NCI-H1048 (cell line): ENCODE measurements around the gene SYTL1.
A peak's percentile ranks its signal among the peaks of the same experiment; 100 is the strongest.
"Not testable (repeated sequence)": the region's sequence is repeated elsewhere in the genome, so short reads cannot be mapped to it uniquely, and the experiment has no call there.

Experiments
- DNase-seq: peaks from one replicate; lab custom pipeline; 2025; lab: John Stamatoyannopoulos, UW

The SYTL1 gene

DNA sequence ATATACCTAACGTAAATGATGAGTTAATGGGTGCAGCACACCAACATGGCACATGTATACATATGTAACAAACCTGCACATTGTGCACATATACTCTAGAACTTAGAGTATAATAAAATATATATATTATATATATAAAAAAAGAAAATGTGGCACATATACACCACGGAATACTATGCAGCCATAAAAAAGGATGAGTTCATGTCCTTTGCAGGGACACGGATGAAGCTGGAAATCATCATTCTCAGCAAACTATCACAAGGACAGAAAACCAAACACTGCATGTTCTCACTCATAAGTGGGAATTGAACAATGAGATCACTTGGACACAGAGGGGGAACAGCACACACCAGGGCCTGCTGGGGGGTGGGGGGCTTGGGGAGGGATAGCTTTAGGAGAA is 43.0 kb downstream of the SYTL1 start:
- not testable (repeated sequence) for DNase-seq

DNA sequence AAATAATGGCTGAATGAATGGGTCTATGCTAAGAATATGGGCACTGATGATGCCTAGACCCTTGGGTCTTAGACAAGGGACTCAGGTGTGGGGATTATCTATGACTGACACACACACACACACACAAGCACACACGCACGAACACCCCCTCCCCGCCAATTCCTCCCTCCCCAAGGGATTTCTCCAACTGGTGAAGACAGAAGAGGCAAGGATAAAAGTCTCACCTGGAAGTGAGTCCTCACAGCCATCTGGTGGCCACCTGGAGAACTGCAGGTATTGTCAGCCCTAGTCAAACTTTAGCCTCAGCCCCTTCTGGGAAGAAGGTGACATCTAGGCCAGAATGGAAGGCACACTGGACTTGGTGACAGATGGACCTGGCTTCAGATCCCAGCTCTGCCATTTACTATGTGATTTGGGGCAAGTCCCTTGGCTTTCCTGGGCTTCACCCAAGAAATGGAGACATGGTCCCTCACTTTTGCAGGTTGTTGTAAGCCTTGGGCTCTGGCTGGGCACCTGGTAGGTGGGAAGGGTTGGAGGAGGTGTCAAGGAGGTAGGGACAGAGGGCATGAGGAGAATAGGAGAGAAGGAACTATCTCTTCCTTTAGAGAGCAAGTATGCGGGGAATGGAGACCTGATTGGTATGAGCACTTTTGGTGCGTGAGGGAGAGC is 46.6 kb downstream of the SYTL1 start:
- DNase-seq: no peak

DNA sequence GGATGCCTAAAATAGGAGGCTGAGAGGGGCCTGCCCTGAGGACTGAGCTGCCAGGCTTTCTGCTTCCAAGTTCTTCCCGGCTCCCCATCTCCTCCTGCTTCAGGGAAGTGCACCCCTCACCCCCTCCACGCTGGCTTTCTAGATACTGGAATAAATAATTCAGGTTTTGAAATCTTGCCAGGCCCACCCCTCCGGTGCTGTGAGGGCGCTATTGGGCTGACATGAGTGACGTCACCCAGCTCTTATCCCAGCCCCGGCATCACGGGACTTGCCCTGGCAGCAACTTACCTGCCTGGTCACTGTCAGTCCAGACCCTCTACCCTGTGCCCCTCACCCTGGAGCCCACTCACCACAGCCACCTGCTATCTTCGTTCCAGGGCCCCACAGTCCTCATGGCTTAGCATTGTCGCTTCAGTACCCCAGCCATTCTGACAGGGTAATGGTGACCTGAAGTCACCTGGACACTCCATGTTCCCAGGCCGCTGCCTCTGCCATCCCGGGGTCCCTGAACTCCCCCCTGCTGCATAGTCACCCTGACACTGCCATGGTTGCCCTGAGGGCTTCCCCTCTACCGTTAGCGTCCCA is 49.8 kb downstream of the SYTL1 start:
- peak; percentile 22 for DNase-seq

DNA sequence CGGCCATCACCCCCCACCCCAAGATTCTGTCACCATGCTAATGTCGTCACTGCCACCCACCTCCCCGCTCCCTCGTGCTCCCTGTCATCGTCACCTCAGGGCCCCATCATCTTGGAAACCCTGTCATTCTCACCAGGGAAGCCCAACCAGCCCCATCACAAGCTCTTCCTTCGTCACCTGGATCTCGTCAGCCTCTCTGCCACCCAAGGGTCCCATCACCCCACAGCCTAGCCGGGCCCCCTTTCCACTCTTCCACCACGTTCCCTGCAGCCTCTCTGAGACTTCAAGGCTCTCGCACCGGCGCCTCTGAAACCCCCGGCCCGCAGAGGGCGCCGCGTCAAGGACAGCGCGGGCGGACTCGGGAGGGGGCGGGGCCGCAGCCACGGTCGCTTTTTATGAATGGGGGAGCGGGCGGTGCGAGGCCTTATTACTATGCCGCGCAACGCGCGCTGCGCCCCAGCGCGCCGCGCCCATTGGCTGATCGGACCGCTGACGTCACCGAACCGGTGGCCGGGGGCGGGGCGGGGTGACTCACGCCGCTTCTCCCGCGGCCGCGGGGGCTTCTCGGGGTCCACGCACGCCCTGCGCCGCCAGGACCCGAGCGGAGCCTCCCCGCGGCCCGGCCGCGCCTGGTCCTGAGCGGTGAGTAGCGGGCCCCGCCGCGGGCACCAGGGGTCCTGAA is 50.4 kb downstream of the SYTL1 start, which contains the start of gene GPR3:
TSS of gene GPR3 (plus strand) at position 527 of the 682 bp plus-strand sequence. CDS start 1,177 bp downstream, outside the sequence.
- DNase-seq: peak; percentile 72

DNA sequence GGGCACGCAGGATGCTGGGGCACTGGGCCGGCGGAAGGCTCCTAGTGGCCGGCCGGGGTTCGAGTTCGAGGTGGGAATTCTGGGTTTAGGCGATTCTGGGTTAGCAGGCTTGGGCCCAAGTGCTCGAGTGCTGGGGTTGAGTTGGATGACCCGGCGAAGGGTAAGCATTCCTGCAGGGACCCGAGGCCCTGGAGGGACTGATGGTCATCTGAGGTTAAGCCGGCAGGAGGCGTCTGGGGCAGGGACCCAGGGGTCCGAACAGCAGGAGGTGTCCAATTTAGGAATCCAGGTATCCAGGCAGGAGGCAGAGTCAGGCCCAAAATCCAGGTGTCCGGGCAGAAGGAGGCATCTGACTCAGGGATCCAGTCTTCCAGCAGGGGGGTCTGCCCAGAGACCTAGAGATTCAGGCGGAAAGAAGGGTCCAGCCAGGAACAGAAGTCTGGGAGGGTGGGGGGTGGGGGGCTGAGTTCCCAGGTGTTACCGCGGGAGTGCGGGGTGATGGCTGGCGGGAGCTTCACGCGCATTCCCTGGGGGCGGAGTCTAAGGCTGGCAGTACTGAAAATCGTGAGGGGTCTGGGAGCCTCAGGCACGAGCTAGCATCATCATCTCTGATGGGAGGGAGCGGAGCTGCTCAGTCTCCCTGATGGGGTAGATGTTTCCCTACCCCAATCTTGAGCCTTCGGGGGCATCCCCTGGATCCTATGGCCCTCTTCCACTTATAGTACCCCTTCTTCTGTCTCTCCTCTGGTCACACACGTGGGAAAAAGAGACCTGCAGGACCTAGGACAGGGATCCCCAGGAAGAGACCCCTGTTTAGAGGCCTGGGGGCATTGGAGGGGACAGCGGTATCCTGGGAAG is 51.2 kb downstream of the SYTL1 start:
- no peak for DNase-seq

DNA sequence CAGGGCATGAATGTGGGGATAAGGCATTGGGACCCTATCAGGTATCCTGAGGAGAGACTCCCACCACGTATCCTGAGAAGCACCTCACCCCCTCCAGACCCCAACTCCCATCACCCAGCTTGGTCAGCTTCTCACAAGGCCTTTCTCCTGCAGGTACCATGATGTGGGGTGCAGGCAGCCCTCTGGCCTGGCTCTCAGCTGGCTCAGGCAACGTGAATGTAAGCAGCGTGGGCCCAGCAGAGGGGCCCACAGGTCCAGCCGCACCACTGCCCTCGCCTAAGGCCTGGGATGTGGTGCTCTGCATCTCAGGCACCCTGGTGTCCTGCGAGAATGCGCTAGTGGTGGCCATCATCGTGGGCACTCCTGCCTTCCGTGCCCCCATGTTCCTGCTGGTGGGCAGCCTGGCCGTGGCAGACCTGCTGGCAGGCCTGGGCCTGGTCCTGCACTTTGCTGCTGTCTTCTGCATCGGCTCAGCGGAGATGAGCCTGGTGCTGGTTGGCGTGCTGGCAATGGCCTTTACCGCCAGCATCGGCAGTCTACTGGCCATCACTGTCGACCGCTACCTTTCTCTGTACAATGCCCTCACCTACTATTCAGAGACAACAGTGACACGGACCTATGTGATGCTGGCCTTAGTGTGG is 51.9 kb downstream of the SYTL1 start:
- DNase-seq: no peak

DNA sequence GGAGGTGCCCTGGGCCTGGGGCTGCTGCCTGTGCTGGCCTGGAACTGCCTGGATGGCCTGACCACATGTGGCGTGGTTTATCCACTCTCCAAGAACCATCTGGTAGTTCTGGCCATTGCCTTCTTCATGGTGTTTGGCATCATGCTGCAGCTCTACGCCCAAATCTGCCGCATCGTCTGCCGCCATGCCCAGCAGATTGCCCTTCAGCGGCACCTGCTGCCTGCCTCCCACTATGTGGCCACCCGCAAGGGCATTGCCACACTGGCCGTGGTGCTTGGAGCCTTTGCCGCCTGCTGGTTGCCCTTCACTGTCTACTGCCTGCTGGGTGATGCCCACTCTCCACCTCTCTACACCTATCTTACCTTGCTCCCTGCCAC is 52.4 kb downstream of the SYTL1 start:
- DNase-seq: no peak

DNA sequence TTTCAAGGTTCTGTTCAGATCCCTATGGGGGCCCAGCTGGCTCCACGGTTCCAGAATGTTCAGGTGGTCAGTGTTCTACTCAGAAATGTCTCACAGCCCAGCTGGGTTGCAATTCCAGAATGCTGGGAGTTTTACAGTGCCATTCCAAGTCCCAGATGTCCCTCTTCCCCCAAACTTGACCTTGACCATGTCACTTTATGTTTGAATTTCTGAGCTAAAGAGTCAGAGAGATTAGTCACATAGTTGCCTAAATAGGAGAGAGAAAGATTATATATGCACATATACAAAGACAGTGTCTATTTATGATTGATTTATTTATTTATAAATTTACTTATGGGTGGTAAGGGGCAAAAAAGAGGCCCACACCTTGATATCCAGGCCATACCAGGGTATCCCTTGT is 53.1 kb downstream of the SYTL1 start:
- no peak for DNase-seq

DNA sequence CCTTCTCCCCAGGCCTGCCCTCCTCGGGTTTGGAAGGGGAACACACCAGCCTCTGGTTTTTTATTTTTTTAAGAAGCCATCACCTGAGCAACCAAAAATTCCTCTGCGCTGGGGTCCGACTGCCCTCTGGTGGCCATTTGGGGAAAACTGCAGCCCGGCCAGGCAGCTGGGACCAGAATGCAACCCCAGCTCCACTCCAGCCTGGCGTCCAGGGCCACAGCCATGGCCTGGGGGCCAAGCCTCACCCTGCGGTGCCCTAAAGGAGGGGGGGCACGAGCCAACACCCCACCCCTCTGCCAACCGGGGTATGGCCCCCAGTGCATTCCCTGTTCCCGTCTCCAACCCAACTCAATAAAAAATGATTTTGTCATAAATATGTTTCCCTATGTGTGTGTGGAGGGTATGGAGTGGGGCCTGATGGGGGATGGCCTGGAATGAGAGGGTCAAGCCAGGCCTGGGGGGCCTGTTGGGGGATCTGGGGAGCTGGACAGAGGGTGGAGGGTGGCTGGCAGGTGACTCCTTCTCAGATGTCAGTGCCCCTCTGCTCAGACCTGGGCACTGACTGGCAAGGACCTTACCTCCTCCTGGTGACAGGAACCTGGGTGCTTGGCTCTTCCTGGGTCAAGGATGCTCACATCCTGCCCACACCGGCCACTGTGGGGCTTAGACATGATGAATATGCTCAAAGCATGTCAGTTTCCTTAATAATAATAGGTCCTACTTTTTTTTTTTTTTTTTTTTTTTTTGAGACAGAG is 53.8 kb downstream of the SYTL1 start:
- DNase-seq: peak; percentile 42

DNA sequence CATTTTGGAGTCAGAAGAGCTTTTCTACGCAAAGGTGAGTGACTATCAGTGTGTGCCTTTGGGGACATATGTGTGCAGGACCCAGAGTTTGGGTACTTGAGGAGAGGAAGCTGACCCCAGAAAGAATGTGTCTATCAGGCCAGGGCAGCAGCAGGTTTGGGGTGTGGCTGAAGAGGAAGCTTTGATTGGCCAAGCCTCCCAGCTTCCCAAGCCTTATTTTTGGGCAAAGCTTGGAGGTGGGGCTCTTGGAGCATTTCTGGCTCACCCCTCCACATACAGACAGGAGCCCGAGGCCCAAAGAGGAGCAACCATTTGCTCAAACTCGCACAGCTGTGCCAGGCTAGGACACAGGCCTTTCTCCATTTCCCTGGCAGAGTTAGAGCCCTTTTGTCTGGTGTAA is 55.3 kb downstream of the SYTL1 start:
- DNase-seq: no peak

DNA sequence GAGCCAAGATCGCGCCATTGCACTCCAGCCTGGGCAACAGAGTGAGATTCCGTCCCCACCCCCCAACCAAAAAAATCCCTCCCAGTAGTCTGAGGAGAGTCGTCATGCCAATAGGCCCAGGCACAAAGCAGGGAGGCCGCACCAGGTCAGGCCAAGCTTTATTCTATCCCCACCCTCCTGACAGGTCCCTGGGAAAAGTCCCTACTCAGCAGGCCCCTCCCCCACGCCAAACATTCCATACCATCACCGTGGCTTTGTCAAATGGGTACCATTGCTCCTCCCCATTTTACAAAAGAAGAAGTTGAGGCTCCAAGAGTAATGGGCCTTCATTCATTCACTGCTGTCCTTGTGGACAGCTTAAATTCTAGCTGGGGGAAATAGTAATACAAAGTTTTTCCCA is 55.9 kb downstream of the SYTL1 start:
- DNase-seq: no peak

DNA sequence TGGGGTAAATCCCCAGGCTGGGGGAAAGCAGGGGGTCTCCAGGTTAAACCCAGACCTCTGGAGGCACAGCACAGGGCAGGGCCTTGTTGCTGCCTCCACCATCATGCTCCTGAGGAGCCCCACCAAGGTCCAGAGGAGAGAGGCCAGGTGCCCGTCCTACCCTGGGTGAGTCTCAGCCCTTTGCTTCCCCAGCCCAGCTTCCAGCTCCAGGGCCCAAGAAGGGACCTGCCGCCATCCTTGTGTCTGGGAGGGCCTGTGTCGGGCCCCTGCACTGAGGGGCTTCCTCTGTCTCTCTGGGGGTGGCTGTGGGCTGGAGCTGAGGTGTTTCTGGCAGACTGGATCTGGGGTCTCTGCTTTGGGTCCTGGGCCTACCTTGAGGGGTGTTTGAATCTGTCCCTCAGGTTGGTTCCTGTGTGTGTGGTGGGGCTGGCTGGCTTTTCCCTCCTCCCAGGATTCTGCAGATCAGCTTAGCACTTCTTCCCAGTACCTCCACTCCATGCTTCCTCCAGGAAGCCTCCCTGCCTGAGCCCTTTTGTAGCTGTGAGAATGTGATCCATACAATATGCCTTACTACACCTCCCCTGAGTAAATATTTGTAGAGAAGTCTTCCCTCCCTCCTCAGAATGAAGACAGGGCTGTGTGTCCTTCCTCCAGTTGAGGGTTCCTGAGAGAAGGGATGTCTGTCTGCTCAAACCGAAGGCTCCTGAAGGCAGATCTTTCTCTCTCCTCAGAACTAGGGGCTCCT is 56.8 kb downstream of the SYTL1 start:
- no peak for DNase-seq

DNA sequence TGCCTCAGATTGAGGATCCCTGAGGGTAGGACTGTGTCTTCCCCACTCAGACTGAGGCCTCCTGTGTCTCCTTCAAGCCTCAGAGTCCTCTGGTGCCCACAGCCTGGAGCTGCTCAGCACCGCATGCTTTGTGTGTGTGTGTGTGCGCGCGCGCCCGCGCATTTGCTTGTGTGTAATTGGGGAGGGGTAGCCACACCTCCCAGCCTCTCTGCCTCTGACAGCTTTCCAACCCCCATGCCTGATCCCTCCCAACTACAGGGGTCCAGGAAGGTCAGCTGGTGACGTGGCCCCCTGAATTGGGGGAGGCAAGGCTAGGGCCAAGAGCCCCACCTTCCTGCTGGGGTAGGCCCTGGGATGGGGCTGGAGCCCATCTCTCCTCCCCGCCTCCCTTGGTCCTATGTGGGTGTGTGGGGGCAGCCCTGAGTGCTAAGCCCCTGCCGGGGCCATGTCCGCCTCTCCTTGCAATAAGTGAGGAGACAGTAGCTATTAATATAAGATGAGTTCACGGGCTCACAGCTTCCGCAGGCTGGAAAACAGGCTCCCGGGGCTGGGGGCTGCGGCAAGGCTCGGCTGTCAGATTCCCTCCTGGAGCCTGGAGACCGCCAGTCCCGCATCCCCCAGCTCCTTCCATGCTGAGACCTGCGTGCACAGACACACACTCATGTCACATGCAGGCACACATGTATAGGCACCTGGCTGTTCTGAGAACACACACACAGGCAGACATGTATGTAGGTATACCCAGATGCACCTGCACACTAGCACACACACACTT is 57.6 kb downstream of the SYTL1 start:
- no peak for DNase-seq

DNA sequence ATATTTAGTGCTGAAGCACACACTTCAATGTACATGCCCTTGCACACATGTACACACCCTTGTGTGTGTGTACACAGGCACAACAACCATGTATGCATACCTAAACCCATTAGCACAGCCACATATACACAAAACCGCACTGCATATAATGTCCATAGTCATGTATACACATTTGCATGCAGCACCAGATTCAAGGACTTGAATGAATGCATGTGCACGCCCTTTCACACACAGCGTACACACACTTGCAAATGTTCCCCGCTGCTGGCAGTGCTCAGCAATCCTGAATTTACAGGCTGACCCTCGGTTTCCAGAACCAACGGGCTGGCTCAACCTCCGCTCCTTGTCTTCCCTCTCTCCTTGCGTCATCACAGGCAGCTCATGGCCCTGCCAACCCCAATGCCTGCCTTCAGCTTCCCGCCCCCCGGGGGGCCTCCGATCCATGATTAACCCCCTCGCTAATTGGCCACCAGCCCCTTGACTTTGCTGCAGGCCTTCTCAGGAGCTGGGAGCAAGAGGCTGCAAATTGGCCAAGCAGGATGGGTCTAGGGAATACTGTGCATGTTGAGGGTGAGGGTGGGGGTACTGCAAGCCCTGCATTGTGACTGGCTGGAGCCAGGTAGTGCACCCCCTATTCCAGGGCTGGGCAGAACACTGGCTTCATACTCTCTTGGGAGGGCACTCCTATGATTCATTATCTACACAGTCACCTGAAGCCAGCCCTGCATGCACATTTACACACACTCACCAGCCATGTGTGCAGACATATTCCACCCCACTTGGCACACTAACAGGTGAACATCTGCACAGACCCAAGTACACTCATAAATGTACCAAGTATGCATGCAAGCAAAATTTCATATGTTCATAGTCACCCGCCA is 58.5 kb downstream of the SYTL1 start:
- no peak for DNase-seq

DNA sequence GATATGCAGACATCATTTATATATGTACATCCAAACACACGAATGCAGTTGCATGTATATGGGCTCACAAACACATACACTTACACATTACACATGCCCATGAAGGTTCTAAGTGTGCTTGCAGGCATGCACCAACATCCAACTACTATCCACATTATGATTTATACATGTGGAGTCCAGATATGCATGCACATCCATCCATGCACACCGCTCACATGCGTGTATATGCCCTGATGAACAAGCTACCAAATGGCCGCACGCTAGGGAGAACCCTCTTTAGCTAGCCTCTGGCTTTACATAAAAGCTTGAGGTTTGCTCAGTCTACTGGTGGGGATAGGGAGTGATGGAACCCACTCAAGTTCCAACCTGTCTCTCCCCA is 59.1 kb downstream of the SYTL1 start:
- no peak for DNase-seq

DNA sequence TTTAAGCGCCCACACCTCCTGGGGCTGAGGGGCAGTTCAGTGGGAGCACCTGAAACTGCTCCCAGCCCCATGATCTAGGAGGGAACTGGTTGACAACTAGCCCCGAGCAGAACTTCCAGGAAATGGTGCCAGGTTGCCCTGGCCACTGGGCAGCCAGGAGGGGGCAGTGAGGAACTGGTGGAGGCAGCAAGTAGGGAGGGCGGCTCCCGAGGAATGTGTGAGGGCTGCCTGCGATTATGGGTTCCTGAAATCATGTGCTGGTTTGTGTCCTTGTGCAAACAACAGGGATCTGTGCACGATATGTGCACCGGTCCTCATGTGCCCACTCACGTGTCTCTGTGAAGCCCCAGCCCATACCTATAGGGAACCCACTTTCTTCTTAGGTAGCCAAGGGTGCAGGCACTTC is 60.5 kb downstream of the SYTL1 start:
- no peak for DNase-seq

DNA sequence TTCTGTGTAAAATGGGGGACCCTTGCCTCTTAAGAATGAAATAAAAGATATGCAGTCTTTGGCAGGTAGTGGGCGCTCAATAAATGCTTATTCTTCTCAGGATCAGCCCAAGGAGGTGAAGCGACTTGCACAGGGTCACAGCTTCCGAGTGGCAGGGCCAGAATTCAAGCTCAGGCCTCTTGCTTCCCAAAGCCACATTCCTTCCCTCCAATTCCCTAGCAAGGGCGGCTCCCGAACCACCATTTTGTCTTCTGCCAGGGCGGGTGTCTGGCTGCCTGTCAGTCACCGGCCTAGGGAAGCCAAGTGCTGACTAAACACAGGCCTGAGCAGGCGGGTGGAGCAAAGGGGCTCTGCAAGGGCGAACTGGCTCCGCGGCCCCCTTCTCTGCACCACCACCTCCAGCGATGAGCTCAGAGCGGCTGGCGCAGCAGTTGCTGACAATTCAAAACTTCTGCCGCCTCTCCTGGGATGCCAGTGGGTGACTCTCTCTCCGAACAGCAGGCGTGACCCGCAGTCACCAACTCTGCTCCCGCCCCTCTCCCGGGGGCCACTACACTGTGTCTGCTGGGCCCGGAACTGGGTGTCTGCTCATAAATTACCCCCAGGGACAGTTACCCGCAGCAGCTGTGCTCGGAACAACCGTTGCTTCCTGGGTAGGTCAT is 61.4 kb downstream of the SYTL1 start:
- no peak for DNase-seq
